Measurements from ENCODE around the gene GALNS.

GRCh38 chr16:88773812-88774291, 82.9 kb downstream of the GALNS start:
- TF ChIP-seq, protein P1, sequence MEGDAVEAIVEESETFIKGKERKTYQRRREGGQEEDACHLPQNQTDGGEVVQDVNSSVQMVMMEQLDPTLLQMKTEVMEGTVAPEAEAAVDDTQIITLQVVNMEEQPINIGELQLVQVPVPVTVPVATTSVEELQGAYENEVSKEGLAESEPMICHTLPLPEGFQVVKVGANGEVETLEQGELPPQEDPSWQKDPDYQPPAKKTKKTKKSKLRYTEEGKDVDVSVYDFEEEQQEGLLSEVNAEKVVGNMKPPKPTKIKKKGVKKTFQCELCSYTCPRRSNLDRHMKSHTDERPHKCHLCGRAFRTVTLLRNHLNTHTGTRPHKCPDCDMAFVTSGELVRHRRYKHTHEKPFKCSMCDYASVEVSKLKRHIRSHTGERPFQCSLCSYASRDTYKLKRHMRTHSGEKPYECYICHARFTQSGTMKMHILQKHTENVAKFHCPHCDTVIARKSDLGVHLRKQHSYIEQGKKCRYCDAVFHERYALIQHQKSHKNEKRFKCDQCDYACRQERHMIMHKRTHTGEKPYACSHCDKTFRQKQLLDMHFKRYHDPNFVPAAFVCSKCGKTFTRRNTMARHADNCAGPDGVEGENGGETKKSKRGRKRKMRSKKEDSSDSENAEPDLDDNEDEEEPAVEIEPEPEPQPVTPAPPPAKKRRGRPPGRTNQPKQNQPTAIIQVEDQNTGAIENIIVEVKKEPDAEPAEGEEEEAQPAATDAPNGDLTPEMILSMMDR (IDR thresholded peaks at IDR 0.05; ENCODE audit: extremely low read depth in 1 of 2, insufficient read depth in 1 of 2, low read depth in 1 of 2, low read length in 2 of 2), result no peak
- TF ChIP-seq POLR2A (IDR thresholded peaks at IDR 0.05; ENCODE audit: low read depth, low read length), result no peak
- TF ChIP-seq POLR2AphosphoS5 (IDR thresholded peaks at IDR 0.05; ENCODE audit: insufficient read depth, low read depth, low read length), result no peak
- no peak for TF ChIP-seq GATA2 (IDR thresholded peaks at IDR 0.05; ENCODE audit: insufficient read depth, insufficient read length, low read depth, low read length)
